MCF 10A (cell line): ENCODE data around the gene MKLN1. TPM values are rescaled to one million over a fixed set of nuclear protein-coding genes. Genes with fewer than 3 reads are reported as not detected.

Experiments used
- BruUV-seq: library from RNA; stranded (reverse); fragments of 400-500 nt; replicated peaks from 2 replicates; lab custom pipeline; 2021; lab: Mats Ljungman, UMichigan
- CTCF ChIA-PET: fragments of 300-600 bp; sonication (Branson Sonifier 250); formaldehyde crosslinking; extraction: SDS; loops from one replicate; lab custom pipeline; 2021; ENCODE audit warnings: antibody characterized with exemption, inconsistent platforms; lab: Yijun Ruan, JAX
- POLR2A ChIA-PET: fragments of 300-600, 350-650 bp; sonication (Branson Sonifier 250); formaldehyde crosslinking; extraction: SDS; loops from one replicate; lab custom pipeline; 2020; ENCODE audit warnings: antibody characterized with exemption, inconsistent platforms; lab: Yijun Ruan, JAX
- DNase-seq: peaks from one replicate; pipeline ENCODE4 v3.0.0-alpha.2; 2018; ENCODE audit not compliant: unreplicated experiment
- H3K27ac Mint-ChIP-seq: one replicate; pipeline ENCODE4 v1.8.0; 2022; ENCODE audit warnings: mild to moderate bottlenecking, low read depth, mixed read lengths; ENCODE audit not compliant: unreplicated experiment
- H3K27me3 Mint-ChIP-seq: one replicate; pipeline ENCODE4 v1.8.0; 2022; ENCODE audit warnings: mixed read lengths; ENCODE audit not compliant: insufficient read depth, unreplicated experiment
- H3K36me3 Mint-ChIP-seq: one replicate; pipeline ENCODE4 v1.8.0; 2022; ENCODE audit warnings: mild to moderate bottlenecking, moderate library complexity, mixed read lengths; ENCODE audit not compliant: insufficient read depth, unreplicated experiment
- H3K4me1 Mint-ChIP-seq: one replicate; pipeline ENCODE4 v1.8.0; 2022; ENCODE audit warnings: mixed read lengths; ENCODE audit not compliant: insufficient read depth, unreplicated experiment
- H3K4me3 Mint-ChIP-seq: one replicate; pipeline ENCODE4 v1.8.0; 2022; ENCODE audit warnings: mild to moderate bottlenecking, moderate library complexity, mixed read lengths; ENCODE audit not compliant: unreplicated experiment
- H3K9me3 Mint-ChIP-seq: one replicate; pipeline ENCODE4 v1.8.0; 2022; ENCODE audit warnings: mixed read lengths; ENCODE audit not compliant: unreplicated experiment
- CTCF ChIP-seq: fragments of 200-600 bp; IDR thresholded peaks from one replicate; pipeline ENCODE4 v1.8.0; 2022; ENCODE audit warnings: antibody characterized with exemption, mild to moderate bottlenecking; ENCODE audit not compliant: unreplicated experiment
- intact Hi-C: fragments of 100-400 bp; cut with micrococcal nuclease; formaldehyde crosslinking; loops from 2 replicates; pipeline ENCODE4 v1.14.1; 2022
- total RNA-seq: library from RNA; stranded (reverse); gene quantifications from 2 replicates; pipeline ENCODE4 v1.2.3, GENCODE V29; 2022

MKLN1 gene
- total RNA-seq, 1 experiment from 2014 or later = 35.6 TPM

- peak; percentile 79 for DNase-seq
- intact Hi-C loops = loop anchor here (1.0 kb wide), 1 partner anchor 147 kb away; no protein-coding TSS in a partner anchor
- H3K27ac Mint-ChIP-seq = no peak overlapping the region
- no peak overlapping the region for H3K4me3 Mint-ChIP-seq
- BruUV-seq = no TSS peak
- H3K4me1 Mint-ChIP-seq = peaks cover 8% of the 10 kb centered on the region
- no peaks in the 10 kb centered on the region for H3K9me3 Mint-ChIP-seq
- no peaks in the 10 kb centered on the region for H3K27me3 Mint-ChIP-seq
- peaks cover 8% of the 10 kb centered on the region for H3K36me3 Mint-ChIP-seq
- POLR2A ChIA-PET = interaction anchor here (0.7 kb wide), 1 partner anchor 1436 kb away, joined by 4 read pairs; no protein-coding TSS in a partner anchor
- peak; percentile 85 for TF ChIP-seq CTCF
- CTCF ChIA-PET = interaction anchor here (0.6 to 11.8 kb wide), 29 partner anchors 8 to 386 kb away, joined by 3 to 204 read pairs (median 4); no protein-coding TSS in a partner anchor
Observed at GRCh38 chr7:131507592-131508331, 180.1 kb downstream of the MKLN1 start.

GRCh38 chr7:131508754-131509486 is 181.2 kb downstream of the MKLN1 start:
- Mint-ChIP-seq H3K27ac (no peak overlapping the region), H3K4me3 (no peak overlapping the region), H3K4me1 (peaks cover 15% of the 10 kb centered on the region), H3K36me3 (peaks cover 8% of the 10 kb centered on the region), H3K27me3 (no peaks in the 10 kb centered on the region), H3K9me3 (no peaks in the 10 kb centered on the region)
- ChIA-PET POLR2A (interaction anchor here (0.7 kb wide), 1 partner anchor 1437 kb away, joined by 4 read pairs; no protein-coding TSS in a partner anchor), CTCF (interaction anchor here (0.5 to 11.8 kb wide), 16 partner anchors 10 to 605 kb away, joined by 3 to 204 read pairs (median 4); no protein-coding TSS in a partner anchor)
- no peak for DNase-seq
- no TSS peak for BruUV-seq
- intact Hi-C loops = loop anchor here (1.0 kb wide), 1 partner anchor 145 kb away; no protein-coding TSS in a partner anchor
- no peak for TF ChIP-seq CTCF

GRCh38 chr7:131509781-131510180 is 182.1 kb downstream of the MKLN1 start:
- H3K4me1 Mint-ChIP-seq = peaks cover 15% of the 10 kb centered on the region
- H3K27ac Mint-ChIP-seq = no peak overlapping the region
- no peaks in the 10 kb centered on the region for H3K27me3 Mint-ChIP-seq
- H3K36me3 Mint-ChIP-seq = peaks cover 5% of the 10 kb centered on the region
- ChIA-PET CTCF (interaction anchor here (0.6 to 11.8 kb wide), 6 partner anchors 9 to 1145 kb away, joined by 3 to 204 read pairs (median 3); no protein-coding TSS in a partner anchor), POLR2A (no interaction called here)
- no peaks in the 10 kb centered on the region for H3K9me3 Mint-ChIP-seq
- no peak overlapping the region for H3K4me3 Mint-ChIP-seq
- DNase-seq = no peak
- TF ChIP-seq CTCF = no peak
- intact Hi-C loops = no loop called here
- BruUV-seq = no TSS peak

- no peak for DNase-seq
- Mint-ChIP-seq H3K27me3 (no peaks in the 10 kb centered on the region), H3K4me1 (peaks cover 15% of the 10 kb centered on the region), H3K9me3 (no peaks in the 10 kb centered on the region), H3K36me3 (peaks cover 7% of the 10 kb centered on the region), H3K27ac (no peak overlapping the region), H3K4me3 (no peak overlapping the region)
- BruUV-seq = no TSS peak
- ChIA-PET POLR2A (no interaction called here), CTCF (interaction anchor here (1.3 to 11.8 kb wide), 3 partner anchors 10 to 146 kb away, joined by 3 to 204 read pairs (median 24); no protein-coding TSS in a partner anchor)
- no peak for TF ChIP-seq CTCF
- intact Hi-C loops = no loop called here
Observed at GRCh38 chr7:131511071-131511470, 183.4 kb downstream of the MKLN1 start.
